Measurements from ENCODE around the gene ERC2.

- no peak for TF ChIP-seq CTCF (conservative IDR thresholded peaks at IDR 0.05 in 1 of 2, IDR thresholded peaks at IDR 0.05 in 1 of 2; ENCODE audit: low read depth in 1 of 2, low read length in 2 of 2)
- TF ChIP-seq EZH2 (IDR thresholded peaks at IDR 0.05; ENCODE audit: low read length, missing control alignments): no peak
Measured at GRCh38 chr3:56369914-56370313, 98.4 kb downstream of the ERC2 start.

Measured in fibroblast of lung (primary cell).